ENCODE results near the gene OR5AU1.
A peak's percentile ranks its signal among the peaks of the same experiment; 100 is the strongest.

OR5AU1 gene

DNA sequence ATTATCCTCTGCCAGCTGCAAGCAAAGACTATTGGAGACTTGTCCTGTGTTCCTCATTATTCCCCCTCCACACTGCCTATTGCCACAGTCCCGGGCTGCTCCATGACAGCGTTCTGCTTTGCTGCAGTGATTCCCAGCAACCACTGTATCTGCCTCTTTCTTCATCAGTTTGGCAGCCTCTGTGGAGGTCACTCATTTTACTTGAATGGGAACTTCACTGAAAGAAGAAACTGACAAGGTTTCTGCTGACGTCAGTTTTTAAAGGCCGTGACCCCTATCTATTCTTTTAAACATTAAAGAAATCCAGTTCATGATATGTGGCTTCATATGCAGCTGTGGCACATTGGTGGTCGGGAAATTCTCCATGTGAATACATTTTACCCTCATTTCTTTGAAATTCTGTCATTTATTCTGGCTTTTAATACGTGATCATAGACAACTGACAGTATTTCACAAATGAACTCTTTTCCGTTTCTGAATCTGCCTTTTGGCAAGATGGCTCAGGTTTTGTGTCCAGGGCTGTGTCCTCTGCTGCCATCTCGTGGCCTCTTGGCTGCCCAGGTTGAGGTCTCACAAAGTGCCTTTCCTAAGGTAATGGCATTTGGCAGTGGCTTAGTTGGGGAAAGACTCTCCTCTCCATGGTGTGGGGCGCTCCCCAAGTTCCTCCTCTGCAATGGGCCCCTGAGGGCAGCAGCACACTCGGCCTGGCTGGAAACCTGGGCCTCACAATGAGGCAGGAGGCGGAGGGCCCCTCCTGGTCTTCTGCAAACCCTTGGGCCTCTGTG, 49.2 kb downstream of the OR5AU1 start:
- WGBS, 2 experiments (ENCODE audit: insufficient coverage in 2 of 2): 33 to 37% methylated on average over 10 of the region's 11 CpGs
- no peaks in the 10 kb centered on the region for H3K36me3 ChIP-seq (ENCODE audit: control insufficient read depth, insufficient read depth, low read length)
- no peaks in the 10 kb centered on the region for H3K9me3 ChIP-seq (ENCODE audit: control insufficient read depth, low read length)
- no peak overlapping the region for H3K4me3 ChIP-seq (ENCODE audit: extremely low read depth, insufficient read depth, low read length, poor library complexity, severe bottlenecking)
- H3K27ac ChIP-seq (ENCODE audit: low read depth, low read length, severe bottlenecking): peak overlapping the region; percentile 73
- H3K4me1 ChIP-seq (ENCODE audit: control insufficient read depth, insufficient read depth, low read length, poor library complexity, severe bottlenecking): peaks cover 37% of the 10 kb centered on the region

DNA sequence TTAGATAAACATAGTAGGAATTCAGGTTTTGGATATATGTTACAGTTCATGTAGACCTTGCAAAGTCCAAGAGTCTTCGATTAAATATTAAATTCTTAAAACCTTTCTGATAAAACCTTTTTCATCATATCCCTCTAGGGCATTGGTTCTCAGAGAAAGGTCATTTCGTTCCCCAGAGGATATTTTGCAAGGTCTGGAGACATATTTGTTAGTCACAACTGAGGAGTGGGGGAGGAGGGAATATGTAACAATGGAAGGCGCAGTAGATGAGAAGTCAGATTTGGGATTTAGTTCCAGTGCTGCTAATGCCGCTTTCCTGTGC, 49.7 kb downstream of the OR5AU1 start:
- 59 to 85% methylated on average over 3 of the region's 4 CpGs for WGBS, 2 experiments (ENCODE audit: insufficient coverage in 2 of 2)
- H3K36me3 ChIP-seq (ENCODE audit: control insufficient read depth, insufficient read depth, low read length): no peaks in the 10 kb centered on the region
- no peak overlapping the region for H3K27ac ChIP-seq (ENCODE audit: low read depth, low read length, severe bottlenecking)
- peaks cover 39% of the 10 kb centered on the region for H3K4me1 ChIP-seq (ENCODE audit: control insufficient read depth, insufficient read depth, low read length, poor library complexity, severe bottlenecking)
- no peaks in the 10 kb centered on the region for H3K9me3 ChIP-seq (ENCODE audit: control insufficient read depth, low read length)
- no peak overlapping the region for H3K4me3 ChIP-seq (ENCODE audit: extremely low read depth, insufficient read depth, low read length, poor library complexity, severe bottlenecking)

DNA sequence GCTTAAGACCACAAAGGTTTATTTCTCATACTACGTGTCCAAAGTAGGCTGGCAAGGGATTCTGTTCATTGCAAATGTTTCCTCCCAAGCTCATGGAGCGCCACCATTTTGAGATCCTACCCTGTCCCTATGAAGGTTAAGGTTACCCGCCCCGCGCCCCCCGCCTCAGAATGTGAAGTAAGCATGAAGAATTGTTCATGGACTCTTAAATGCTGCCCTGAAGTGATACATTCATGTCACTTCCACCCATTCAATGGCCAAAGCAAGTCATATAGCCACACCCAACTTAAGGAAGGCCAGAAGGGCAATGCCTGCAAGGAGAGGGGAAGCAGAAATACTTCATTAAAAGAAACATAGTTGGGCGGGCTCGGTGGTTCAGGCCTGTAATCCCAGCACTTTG, 50.8 kb downstream of the OR5AU1 start:
- Histone ChIP-seq H3K4me1 (ENCODE audit: control insufficient read depth, insufficient read depth, low read length, poor library complexity, severe bottlenecking) (peaks cover 39% of the 10 kb centered on the region), H3K4me3 (ENCODE audit: extremely low read depth, insufficient read depth, low read length, poor library complexity, severe bottlenecking) (no peak overlapping the region), H3K9me3 (ENCODE audit: control insufficient read depth, low read length) (no peaks in the 10 kb centered on the region), H3K36me3 (ENCODE audit: control insufficient read depth, insufficient read depth, low read length) (no peaks in the 10 kb centered on the region), H3K27ac (ENCODE audit: low read depth, low read length, severe bottlenecking) (peak overlapping the region; percentile 100)
- WGBS, 2 experiments (ENCODE audit: insufficient coverage in 2 of 2): 90 to 99% methylated on average over 3 to 8 of the region's 8 CpGs

Data from mesodermal cell (in vitro differentiated cells).